Activated CD4-positive, alpha-beta memory T cell treated with anti-CD3 and anti-CD28 coated beads for 36 hours (primary cell): Measurements from ENCODE around the gene C11orf21. TPM values are rescaled to one million over a fixed set of nuclear protein-coding genes. Genes with fewer than 3 reads are reported as not detected.

Experiments used
- CTCF ChIA-PET: fragments of 350-600 bp; sonication (Branson Sonifier 250); formaldehyde crosslinking; loops from one replicate; lab custom pipeline; 2021; ENCODE audit warnings: antibody characterized with exemption, inconsistent platforms; lab: Charles Lee
- POLR2A ChIA-PET: fragments of 350-600 bp; sonication (Branson Sonifier 250); formaldehyde crosslinking; loops from one replicate; lab custom pipeline; 2021; ENCODE audit warnings: antibody characterized with exemption; lab: Charles Lee
- DNase-seq: peaks from one replicate; pipeline ENCODE4 v3.0.0-alpha.2; 2020
- H3K27ac Mint-ChIP-seq: one replicate; pipeline ENCODE4 v1.8.0; 2021; ENCODE audit warnings: mixed read lengths
- H3K27me3 Mint-ChIP-seq: one replicate; pipeline ENCODE4 v1.8.0; 2021; ENCODE audit warnings: mixed read lengths
- H3K36me3 Mint-ChIP-seq: one replicate; pipeline ENCODE4 v1.8.0; 2021; ENCODE audit warnings: mixed read lengths
- H3K4me1 Mint-ChIP-seq: one replicate; pipeline ENCODE4 v1.8.0; 2021; ENCODE audit warnings: low read depth, mixed read lengths
- H3K4me3 Mint-ChIP-seq: one replicate; pipeline ENCODE4 v1.8.0; 2021; ENCODE audit warnings: mild to moderate bottlenecking, mixed read lengths
- H3K9me3 Mint-ChIP-seq: one replicate; pipeline ENCODE4 v1.8.0; 2021; ENCODE audit warnings: mixed read lengths
- intact Hi-C: fragments of 100-400 bp; cut with micrococcal nuclease; formaldehyde crosslinking; loops from one replicate; pipeline ENCODE4 v1.15.1; 2023
- total RNA-seq, 2 experiments: library from RNA; stranded (reverse); gene quantifications; one replicate each; pipeline ENCODE4 v1.2.3, GENCODE V29; 2021

The C11orf21 gene
- total RNA-seq, 2 experiments from 2014 or later: 8.2 to 8.8 TPM

DNA sequence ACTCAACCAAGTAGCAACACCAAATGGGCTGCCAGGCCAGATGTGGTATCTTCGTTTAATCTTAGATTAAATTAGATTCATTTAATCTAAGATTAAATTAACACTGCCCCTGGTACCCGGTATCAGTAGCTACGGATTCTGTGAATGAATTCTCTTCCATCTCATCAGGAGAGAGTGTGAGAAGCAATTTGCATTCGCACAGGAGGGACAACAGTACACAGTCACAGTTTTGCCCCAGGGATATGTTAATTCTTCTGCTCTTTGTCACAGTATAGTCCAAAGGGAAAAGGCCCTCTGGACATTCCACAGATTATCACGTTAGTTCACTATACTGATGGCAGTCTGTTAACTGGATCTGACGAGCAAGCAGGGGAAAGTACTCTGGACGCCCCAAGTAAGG, 54.2 kb downstream of the C11orf21 start:
- ChIA-PET CTCF (no interaction called here), POLR2A (no interaction called here)
- H3K4me3 Mint-ChIP-seq: no peak overlapping the region
- DNase-seq: no peak
- H3K27ac Mint-ChIP-seq: no peak overlapping the region
- H3K27me3 Mint-ChIP-seq: peaks cover 6% of the 10 kb centered on the region
- peaks cover 5% of the 10 kb centered on the region for H3K9me3 Mint-ChIP-seq
- H3K4me1 Mint-ChIP-seq: no peaks in the 10 kb centered on the region
- no peaks in the 10 kb centered on the region for H3K36me3 Mint-ChIP-seq
- intact Hi-C loops: no loop called here

Other genes with a start within 250 kb of the C11orf21 start
- 10 to 100 TPM; 26.5 to 27.0 TPM for gene IGF2, start 162.5 kb downstream of the C11orf21 start, total RNA-seq
- not detected for gene INS, start 140.7 kb downstream of the C11orf21 start, total RNA-seq
- gene TH, start 130.1 kb downstream of the C11orf21 start, total RNA-seq: not detected
- gene ASCL2, start 31.3 kb downstream of the C11orf21 start, total RNA-seq: 1 to 10 TPM; 1.5 to 2.0 TPM
- 1 to 10 TPM; 5.5 to 6.5 TPM for gene TSPAN32, start 95 bp upstream of the C11orf21 start, total RNA-seq
- gene CD81, start 75.4 kb upstream of the C11orf21 start, total RNA-seq: 100 to 1,000 TPM; 177 to 178 TPM
- gene TSSC4, start 98.8 kb upstream of the C11orf21 start, total RNA-seq: 10 to 100 TPM; 33.8 to 40.2 TPM
- not detected for gene TRPM5, start 142.6 kb upstream of the C11orf21 start, total RNA-seq
- gene KCNQ1, start 143.1 kb upstream of the C11orf21 start, total RNA-seq: 10 to 100 TPM; 10.7 to 10.8 TPM